ENCODE data around the gene WNT7A.

Gene WNT7A

GRCh38 chr3:13826672-13827071 is 53.2 kb downstream of the WNT7A start:
- FAIRE-seq: no peak

GRCh38 chr3:13825821-13826220 is 54.0 kb downstream of the WNT7A start:
- FAIRE-seq: no peak

- FAIRE-seq: no peak
Observed at GRCh38 chr3:13825311-13825579, 54.6 kb downstream of the WNT7A start.

- FAIRE-seq: no peak
Observed at GRCh38 chr3:13824521-13825310, 55.2 kb downstream of the WNT7A start.

- no peak for FAIRE-seq
Observed at GRCh38 chr3:13823692-13824091, 56.2 kb downstream of the WNT7A start.

GRCh38 chr3:13822871-13823585 is 56.8 kb downstream of the WNT7A start:
- no peak for FAIRE-seq

GRCh38 chr3:13822042-13822441 is 57.8 kb downstream of the WNT7A start:
- FAIRE-seq: no peak

- no peak for FAIRE-seq
Observed at GRCh38 chr3:13821126-13821525, 58.7 kb downstream of the WNT7A start.

GRCh38 chr3:13818919-13819318 is 61.0 kb downstream of the WNT7A start:
- FAIRE-seq: no peak

- no peak for FAIRE-seq
Observed at GRCh38 chr3:13815088-13815683, 64.7 kb downstream of the WNT7A start.

- FAIRE-seq: no peak
Observed at GRCh38 chr3:13812034-13812471, 67.8 kb downstream of the WNT7A start.

- no peak for FAIRE-seq
Observed at GRCh38 chr3:13811614-13812013, 68.3 kb downstream of the WNT7A start.

- no peak for FAIRE-seq
Observed at GRCh38 chr3:13808550-13808949, 71.3 kb downstream of the WNT7A start.

- no peak for FAIRE-seq
Observed at GRCh38 chr3:13801361-13802204, 78.3 kb downstream of the WNT7A start.

GRCh38 chr3:13800064-13800463 is 79.8 kb downstream of the WNT7A start:
- FAIRE-seq: no peak

GRCh38 chr3:13798401-13798800 is 81.5 kb downstream of the WNT7A start:
- FAIRE-seq: no peak

- no peak for FAIRE-seq
Observed at GRCh38 chr3:13796701-13797460, 83.0 kb downstream of the WNT7A start.

- no peak for FAIRE-seq
Observed at GRCh38 chr3:13795816-13796215, 84.1 kb downstream of the WNT7A start.

GRCh38 chr3:13794322-13794721 is 85.5 kb downstream of the WNT7A start:
- FAIRE-seq: no peak

GRCh38 chr3:13793451-13793850 is 86.4 kb downstream of the WNT7A start:
- no peak for FAIRE-seq

GRCh38 chr3:13792512-13793371 is 87.1 kb downstream of the WNT7A start:
- FAIRE-seq: no peak
